Measurements from ENCODE around the gene KSR1. TPM values are rescaled to one million over a fixed set of nuclear protein-coding genes. Genes with fewer than 3 reads are reported as not detected.

Gene KSR1
- total RNA-seq, 3 donors from 2014 or later: 14.1 to 36.4 (median 24.0) TPM

DNA sequence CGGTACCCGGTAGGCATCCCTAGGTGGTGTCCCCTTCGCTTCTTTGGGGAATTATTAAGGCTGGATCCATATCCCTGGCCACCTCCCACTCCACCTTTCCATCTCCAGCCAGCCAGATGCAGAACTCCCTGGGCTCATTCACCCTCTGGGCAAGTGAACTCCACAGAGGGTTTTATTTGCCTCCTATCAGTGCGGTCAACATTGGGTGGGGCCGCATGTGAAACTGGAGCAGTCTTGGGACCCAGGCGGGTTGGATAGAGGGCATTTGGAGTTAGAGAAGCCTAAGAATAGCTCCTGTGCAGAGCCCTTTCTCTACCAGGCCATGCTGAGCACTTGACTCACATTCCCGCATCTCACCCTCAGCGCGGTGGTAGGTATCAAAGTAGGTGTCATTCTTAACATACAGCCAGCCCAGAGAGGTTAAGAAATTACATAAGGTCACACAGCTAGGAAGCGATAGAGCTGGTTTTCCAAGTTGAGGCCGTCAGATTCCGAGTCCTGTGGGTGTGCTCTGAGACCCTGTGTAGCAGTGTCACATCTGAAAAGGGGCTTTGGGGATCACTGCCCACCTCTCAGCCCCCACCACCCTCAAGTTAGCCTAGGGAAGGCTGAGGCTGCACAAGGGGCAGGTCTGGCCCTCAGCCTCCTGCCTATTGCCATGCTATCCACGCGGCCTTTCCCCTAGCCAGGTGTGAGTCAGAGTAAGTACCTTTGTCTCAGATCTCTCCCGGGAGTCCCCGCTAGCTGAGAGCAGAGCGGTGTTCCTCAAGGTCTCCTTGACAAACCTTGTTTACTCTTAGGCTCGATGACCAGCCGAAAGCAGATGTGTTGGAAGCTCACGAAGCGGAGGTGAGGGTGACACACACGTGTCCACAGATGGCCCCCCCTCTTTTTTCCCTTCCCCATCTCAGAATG is 147.9 kb downstream of the KSR1 start:
- no peak for DNase-seq (ENCODE audit: low spot score in 2 of 2)
- intact Hi-C loops (cut with DNase I; ENCODE audit: low total_unique reads): loop anchor here (5.0 kb wide), 2 partner anchors 252 to 372 kb away; no protein-coding TSS in a partner anchor
- no peaks in the 10 kb centered on the region for H3K9me3 ChIP-seq
- peaks cover 5% of the 10 kb centered on the region for H3K36me3 ChIP-seq
- no peaks in the 10 kb centered on the region for H3K27me3 ChIP-seq
- no peak overlapping the region for H3K4me3 ChIP-seq
- H3K4me1 ChIP-seq: no peaks in the 10 kb centered on the region
- H3K27ac ChIP-seq: no peak overlapping the region
- no peak for TF ChIP-seq POLR2AphosphoS5 (IDR thresholded peaks at IDR 0.05)
- TF ChIP-seq, protein P1, sequence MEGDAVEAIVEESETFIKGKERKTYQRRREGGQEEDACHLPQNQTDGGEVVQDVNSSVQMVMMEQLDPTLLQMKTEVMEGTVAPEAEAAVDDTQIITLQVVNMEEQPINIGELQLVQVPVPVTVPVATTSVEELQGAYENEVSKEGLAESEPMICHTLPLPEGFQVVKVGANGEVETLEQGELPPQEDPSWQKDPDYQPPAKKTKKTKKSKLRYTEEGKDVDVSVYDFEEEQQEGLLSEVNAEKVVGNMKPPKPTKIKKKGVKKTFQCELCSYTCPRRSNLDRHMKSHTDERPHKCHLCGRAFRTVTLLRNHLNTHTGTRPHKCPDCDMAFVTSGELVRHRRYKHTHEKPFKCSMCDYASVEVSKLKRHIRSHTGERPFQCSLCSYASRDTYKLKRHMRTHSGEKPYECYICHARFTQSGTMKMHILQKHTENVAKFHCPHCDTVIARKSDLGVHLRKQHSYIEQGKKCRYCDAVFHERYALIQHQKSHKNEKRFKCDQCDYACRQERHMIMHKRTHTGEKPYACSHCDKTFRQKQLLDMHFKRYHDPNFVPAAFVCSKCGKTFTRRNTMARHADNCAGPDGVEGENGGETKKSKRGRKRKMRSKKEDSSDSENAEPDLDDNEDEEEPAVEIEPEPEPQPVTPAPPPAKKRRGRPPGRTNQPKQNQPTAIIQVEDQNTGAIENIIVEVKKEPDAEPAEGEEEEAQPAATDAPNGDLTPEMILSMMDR (IDR thresholded peaks at IDR 0.05): no peak
- no peak for TF ChIP-seq POLR2A (IDR thresholded peaks at IDR 0.05)

DNA sequence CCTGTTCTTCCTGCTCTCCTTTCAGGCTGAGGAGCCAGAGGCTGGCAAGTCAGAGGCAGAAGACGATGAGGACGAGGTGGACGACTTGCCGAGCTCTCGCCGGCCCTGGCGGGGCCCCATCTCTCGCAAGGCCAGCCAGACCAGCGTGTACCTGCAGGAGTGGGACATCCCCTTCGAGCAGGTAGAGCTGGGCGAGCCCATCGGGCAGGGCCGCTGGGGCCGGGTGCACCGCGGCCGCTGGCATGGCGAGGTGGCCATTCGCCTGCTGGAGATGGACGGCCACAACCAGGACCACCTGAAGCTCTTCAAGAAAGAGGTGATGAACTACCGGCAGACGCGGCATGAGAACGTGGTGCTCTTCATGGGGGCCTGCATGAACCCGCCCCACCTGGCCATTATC is 149.2 kb downstream of the KSR1 start:
- DNase-seq (ENCODE audit: low spot score in 2 of 2): no peak
- H3K36me3 ChIP-seq: peaks cover 5% of the 10 kb centered on the region
- H3K27ac ChIP-seq: no peak overlapping the region
- intact Hi-C loops (cut with DNase I; ENCODE audit: low total_unique reads): no loop called here
- H3K27me3 ChIP-seq: no peaks in the 10 kb centered on the region
- no peak overlapping the region for H3K4me3 ChIP-seq
- TF ChIP-seq POLR2A (IDR thresholded peaks at IDR 0.05) (no peak), POLR2AphosphoS5 (IDR thresholded peaks at IDR 0.05) (no peak)
- TF ChIP-seq, protein P1 (IDR thresholded peaks at IDR 0.05): no peak
- no peaks in the 10 kb centered on the region for H3K4me1 ChIP-seq
- H3K9me3 ChIP-seq: no peaks in the 10 kb centered on the region

DNA sequence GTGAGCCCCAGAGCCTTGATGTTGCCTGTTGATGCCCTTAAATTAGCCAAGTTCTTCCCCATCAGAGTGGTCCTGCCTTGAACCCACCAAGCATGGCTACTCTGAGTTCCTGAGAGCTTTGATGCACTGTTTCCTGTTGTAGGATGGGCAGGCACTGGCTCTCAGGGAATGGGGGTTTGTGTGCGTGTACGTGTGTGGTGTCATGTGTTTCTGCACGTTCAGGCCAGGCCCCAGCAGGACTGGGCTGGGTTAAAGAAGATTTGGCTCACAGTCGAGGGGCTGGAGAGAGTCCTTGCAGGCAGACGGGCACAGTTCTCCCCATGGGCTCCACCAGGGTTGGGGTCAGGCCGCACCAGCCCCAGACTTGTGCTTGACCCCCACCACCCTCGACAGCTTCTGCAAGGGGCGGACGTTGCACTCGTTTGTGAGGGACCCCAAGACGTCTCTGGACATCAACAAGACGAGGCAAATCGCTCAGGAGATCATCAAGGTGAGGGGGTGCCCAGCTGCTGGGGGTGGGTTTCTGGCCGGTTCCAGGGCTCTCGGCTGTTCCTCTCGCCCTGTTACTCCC is 151.4 kb downstream of the KSR1 start:
- no peaks in the 10 kb centered on the region for H3K9me3 ChIP-seq
- H3K27me3 ChIP-seq: no peaks in the 10 kb centered on the region
- DNase-seq (ENCODE audit: low spot score in 2 of 2): no peak
- intact Hi-C loops (cut with DNase I; ENCODE audit: low total_unique reads): no loop called here
- no peaks in the 10 kb centered on the region for H3K4me1 ChIP-seq
- H3K36me3 ChIP-seq: peaks cover 5% of the 10 kb centered on the region
- H3K4me3 ChIP-seq: no peak overlapping the region
- H3K27ac ChIP-seq: no peak overlapping the region
- TF ChIP-seq, protein P1 (IDR thresholded peaks at IDR 0.05): no peak
- TF ChIP-seq POLR2AphosphoS5 (IDR thresholded peaks at IDR 0.05): no peak
- no peak for TF ChIP-seq POLR2A (IDR thresholded peaks at IDR 0.05)

DNA sequence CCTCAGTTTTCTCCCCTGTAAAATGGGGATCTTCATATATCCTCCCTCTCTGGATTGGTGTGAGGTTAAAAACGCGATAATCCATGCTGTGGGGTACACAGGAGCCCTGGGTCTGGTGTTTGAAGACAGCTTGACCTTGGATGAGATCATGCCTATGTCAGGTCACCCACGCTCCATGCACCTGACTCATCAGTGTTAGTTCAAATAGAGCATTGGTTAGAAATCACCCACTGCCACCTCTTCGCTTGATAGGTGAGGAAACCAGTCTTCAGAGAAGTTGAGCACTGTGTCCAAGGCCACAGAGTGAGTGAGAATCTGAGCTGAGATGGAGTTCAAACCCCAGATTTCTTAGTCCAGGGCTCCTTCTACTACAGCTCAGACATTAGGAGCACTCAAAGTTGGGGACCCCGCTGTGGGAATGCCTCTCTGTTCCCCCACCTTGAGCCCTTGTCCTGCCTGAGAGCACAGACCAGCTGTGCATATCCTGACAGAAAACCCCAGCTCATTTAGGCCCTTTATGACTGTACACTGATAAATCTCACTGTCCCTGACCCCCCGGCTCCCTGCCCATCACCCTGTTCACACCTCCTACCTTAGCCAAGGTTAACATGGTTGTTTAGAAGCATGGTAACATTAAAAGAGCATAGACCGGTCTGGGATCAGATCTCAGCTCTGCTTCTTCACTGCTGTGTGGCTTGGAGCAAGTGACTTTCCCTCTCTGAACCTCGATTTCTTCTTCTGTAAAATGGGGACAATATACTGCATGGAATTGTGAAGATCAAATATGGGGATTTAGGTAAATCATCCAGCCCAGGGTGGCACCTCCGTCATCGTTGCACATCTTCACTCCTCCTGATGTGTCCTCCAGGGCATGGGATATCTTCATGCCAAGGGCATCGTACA is 152.3 kb downstream of the KSR1 start:
- no peaks in the 10 kb centered on the region for H3K9me3 ChIP-seq
- no peak for TF ChIP-seq POLR2A (IDR thresholded peaks at IDR 0.05)
- TF ChIP-seq, protein P1 (IDR thresholded peaks at IDR 0.05): no peak
- no peak for TF ChIP-seq POLR2AphosphoS5 (IDR thresholded peaks at IDR 0.05)
- H3K27ac ChIP-seq: no peak overlapping the region
- no peak overlapping the region for H3K4me3 ChIP-seq
- H3K36me3 ChIP-seq: peaks cover 5% of the 10 kb centered on the region
- no peak for DNase-seq (ENCODE audit: low spot score in 2 of 2)
- H3K4me1 ChIP-seq: no peaks in the 10 kb centered on the region
- intact Hi-C loops (cut with DNase I; ENCODE audit: low total_unique reads): no loop called here
- no peaks in the 10 kb centered on the region for H3K27me3 ChIP-seq

Data from breast epithelium (tissue), 4 donors.